ENCODE data around the gene ISOC2.

Gene ISOC2

DNA sequence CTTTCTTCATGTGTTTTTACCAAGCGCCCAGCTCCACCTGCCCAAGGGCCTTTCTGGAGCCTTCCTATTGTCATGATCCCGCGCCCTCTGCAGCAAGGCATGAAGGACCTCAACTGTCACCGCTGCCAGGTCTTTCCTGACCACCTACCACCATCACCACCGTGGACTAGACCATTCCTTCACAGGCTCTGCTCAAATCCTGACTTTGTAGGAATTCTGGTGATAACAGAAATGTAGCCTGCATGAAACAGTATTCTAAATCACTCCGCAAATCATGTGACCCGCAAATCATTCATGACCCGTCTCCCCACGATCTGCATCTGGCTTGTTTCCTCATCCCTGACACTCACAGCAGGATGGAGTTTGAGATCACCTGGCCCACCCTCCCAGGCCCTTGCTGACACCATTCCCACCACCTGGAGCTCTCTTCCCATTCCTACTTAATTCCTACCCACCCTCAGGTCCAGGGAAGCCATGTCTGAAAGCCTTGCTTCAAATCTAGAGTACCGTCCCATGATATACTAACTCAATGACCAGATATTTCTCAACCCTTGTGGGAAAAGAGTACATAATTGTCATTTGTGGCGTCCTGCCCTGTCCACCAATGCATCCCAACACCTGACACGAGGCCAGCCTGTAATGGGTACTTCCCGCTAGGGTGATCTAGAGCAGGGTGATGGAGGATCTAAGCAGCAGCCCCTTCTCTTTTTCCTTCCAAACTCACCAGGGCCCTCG lies 55.2 kb downstream of the ISOC2 start:
- no peaks in the 10 kb centered on the region for H3K9me3 ChIP-seq (ENCODE audit: insufficient read depth, low read length)
- H3K9me2 ChIP-seq (replicated peaks; ENCODE audit: insufficient read depth, low read length): no peaks in the 10 kb centered on the region
- no peak overlapping the region for H2AFZ ChIP-seq (ENCODE audit: low read depth, low read length, severe bottlenecking)
- H3K27ac ChIP-seq (ENCODE audit: low read depth, low read length): peak overlapping the region; percentile 97
- peak overlapping the region; percentile 68 for H3K4me2 ChIP-seq (ENCODE audit: low read depth, low read length, poor library complexity, severe bottlenecking)
- H3K79me2 ChIP-seq (ENCODE audit: insufficient read depth, low read length): peaks cover 22% of the 10 kb centered on the region
- TF ChIP-seq CTCF (IDR thresholded peaks at IDR 0.05; ENCODE audit: insufficient read depth, low read length, poor library complexity, severe bottlenecking) (no peak), EZH2phosphoT487 (conservative IDR thresholded peaks at IDR 0.05; ENCODE audit: low read length) (no peak)
- H3K36me3 ChIP-seq (ENCODE audit: low read length): peaks cover 34% of the 10 kb centered on the region
- H4K20me1 ChIP-seq (ENCODE audit: low read depth, low read length): peaks cover 23% of the 10 kb centered on the region
- peaks cover 15% of the 10 kb centered on the region for H3F3A ChIP-seq (ENCODE audit: insufficient read depth)
- H3K9ac ChIP-seq (ENCODE audit: low read length): peak overlapping the region; percentile 100
- peak overlapping the region; percentile 95 for H3K4me3 ChIP-seq (ENCODE audit: insufficient read depth, low read length, poor library complexity, severe bottlenecking)
- H3K27me3 ChIP-seq (ENCODE audit: low read length): 0 out of 2 replicates have a peak, but pooled peaks cover 1% of the 10 kb centered on the region

GRCh38 chr19:55405638-55406037 lies 55.8 kb downstream of the ISOC2 start:
- TF ChIP-seq CTCF (IDR thresholded peaks at IDR 0.05; ENCODE audit: insufficient read depth, low read length, poor library complexity, severe bottlenecking) (no peak), EZH2phosphoT487 (conservative IDR thresholded peaks at IDR 0.05; ENCODE audit: low read length) (no peak)
- no peaks in the 10 kb centered on the region for H3K9me3 ChIP-seq (ENCODE audit: insufficient read depth, low read length)
- H3K79me2 ChIP-seq (ENCODE audit: insufficient read depth, low read length): peaks cover 22% of the 10 kb centered on the region
- H3K4me3 ChIP-seq (ENCODE audit: insufficient read depth, low read length, poor library complexity, severe bottlenecking): peak overlapping the region; percentile 95
- H3K4me2 ChIP-seq (ENCODE audit: low read depth, low read length, poor library complexity, severe bottlenecking): peak overlapping the region; percentile 68
- H3K27me3 ChIP-seq (ENCODE audit: low read length): no peaks in the 10 kb centered on the region
- peaks cover 19% of the 10 kb centered on the region for H3F3A ChIP-seq (ENCODE audit: insufficient read depth)
- peaks cover 34% of the 10 kb centered on the region for H3K36me3 ChIP-seq (ENCODE audit: low read length)
- peak overlapping the region; percentile 100 for H3K9ac ChIP-seq (ENCODE audit: low read length)
- H2AFZ ChIP-seq (ENCODE audit: low read depth, low read length, severe bottlenecking): no peak overlapping the region
- peak overlapping the region; percentile 97; the same call in 1 of the 2 replicates for H3K27ac ChIP-seq (ENCODE audit: low read depth, low read length)
- H4K20me1 ChIP-seq (ENCODE audit: low read depth, low read length): peaks cover 23% of the 10 kb centered on the region
- no peaks in the 10 kb centered on the region for H3K9me2 ChIP-seq (replicated peaks; ENCODE audit: insufficient read depth, low read length)

Measured in SU-DHL-6 (cell line).